ENCODE measurements around the gene ZNF335. TPM values are rescaled to one million over a fixed set of nuclear protein-coding genes. Genes with fewer than 3 reads are reported as not detected.
"Not testable (repeated sequence)": the region's sequence is repeated elsewhere in the genome, so short reads cannot be mapped to it uniquely, and the experiment has no call there.

The ZNF335 gene
- total RNA-seq, 2 experiments from 2014 or later = 28.0 to 29.0 TPM

GRCh38 chr20:45944965-45945677, 26.9 kb downstream of the ZNF335 start:
- Mint-ChIP-seq H3K4me3 (no peak overlapping the region), H3K4me1 (peaks cover 3% of the 10 kb centered on the region), H3K36me3 (peaks cover 6% of the 10 kb centered on the region), H3K27me3 (no peaks in the 10 kb centered on the region), H3K9me3 (no peaks in the 10 kb centered on the region), H3K27ac (peak overlapping the region; percentile 12)
- DNase-seq = no peak

- no peak overlapping the region for H3K4me3 Mint-ChIP-seq
- H3K27me3 Mint-ChIP-seq = no peaks in the 10 kb centered on the region
- H3K9me3 Mint-ChIP-seq = no peaks in the 10 kb centered on the region
- H3K27ac Mint-ChIP-seq = peak overlapping the region; percentile 46
- H3K4me1 Mint-ChIP-seq = peaks cover 3% of the 10 kb centered on the region
- DNase-seq = no peak
- peaks cover 5% of the 10 kb centered on the region for H3K36me3 Mint-ChIP-seq
These were observed 27.6 kb downstream of the ZNF335 start for GRCh38 chr20:45944151-45944964.

GRCh38 chr20:45943613-45944012, 28.4 kb downstream of the ZNF335 start:
- no peaks in the 10 kb centered on the region for H3K9me3 Mint-ChIP-seq
- peaks cover 5% of the 10 kb centered on the region for H3K4me1 Mint-ChIP-seq
- no peak overlapping the region for H3K4me3 Mint-ChIP-seq
- H3K27me3 Mint-ChIP-seq = no peaks in the 10 kb centered on the region
- no peak for DNase-seq
- H3K27ac Mint-ChIP-seq = peak overlapping the region; percentile 46
- peaks cover 3% of the 10 kb centered on the region for H3K36me3 Mint-ChIP-seq

- Mint-ChIP-seq H3K36me3 (peaks cover 11% of the 10 kb centered on the region), H3K4me1 (peaks cover 21% of the 10 kb centered on the region), H3K27ac (no peak overlapping the region), H3K9me3 (no peaks in the 10 kb centered on the region), H3K27me3 (no peaks in the 10 kb centered on the region), H3K4me3 (no peak overlapping the region)
- no peak for DNase-seq
These were observed 31.5 kb downstream of the ZNF335 start for GRCh38 chr20:45940469-45940868.

GRCh38 chr20:45940053-45940452, 31.9 kb downstream of the ZNF335 start:
- no peaks in the 10 kb centered on the region for H3K27me3 Mint-ChIP-seq
- H3K27ac Mint-ChIP-seq = peak overlapping the region; percentile 46
- peaks cover 13% of the 10 kb centered on the region for H3K36me3 Mint-ChIP-seq
- no peaks in the 10 kb centered on the region for H3K9me3 Mint-ChIP-seq
- no peak for DNase-seq
- H3K4me3 Mint-ChIP-seq = no peak overlapping the region
- peaks cover 21% of the 10 kb centered on the region for H3K4me1 Mint-ChIP-seq

- H3K9me3 Mint-ChIP-seq = no peaks in the 10 kb centered on the region
- H3K4me3 Mint-ChIP-seq = no peak overlapping the region
- DNase-seq = no peak
- H3K27me3 Mint-ChIP-seq = no peaks in the 10 kb centered on the region
- peaks cover 15% of the 10 kb centered on the region for H3K36me3 Mint-ChIP-seq
- H3K27ac Mint-ChIP-seq = peak overlapping the region; percentile 74
- peaks cover 18% of the 10 kb centered on the region for H3K4me1 Mint-ChIP-seq
These were observed 33.1 kb downstream of the ZNF335 start for GRCh38 chr20:45938727-45939438.

GRCh38 chr20:45937765-45938164, 34.2 kb downstream of the ZNF335 start:
- Mint-ChIP-seq H3K27ac (peak overlapping the region; percentile 74), H3K9me3 (no peaks in the 10 kb centered on the region), H3K36me3 (peaks cover 15% of the 10 kb centered on the region), H3K4me3 (no peak overlapping the region), H3K4me1 (peaks cover 23% of the 10 kb centered on the region), H3K27me3 (no peaks in the 10 kb centered on the region)
- no peak for DNase-seq

- peak overlapping the region; percentile 91 for H3K27ac Mint-ChIP-seq
- H3K27me3 Mint-ChIP-seq = no peaks in the 10 kb centered on the region
- no peaks in the 10 kb centered on the region for H3K9me3 Mint-ChIP-seq
- peak overlapping the region; percentile 89 for H3K4me3 Mint-ChIP-seq
- peaks cover 23% of the 10 kb centered on the region for H3K4me1 Mint-ChIP-seq
- no peak for DNase-seq
- peaks cover 15% of the 10 kb centered on the region for H3K36me3 Mint-ChIP-seq
These were observed 36.5 kb downstream of the ZNF335 start for GRCh38 chr20:45935416-45936046.

- Mint-ChIP-seq H3K4me1 (peaks cover 23% of the 10 kb centered on the region), H3K27me3 (no peaks in the 10 kb centered on the region), H3K4me3 (peak within 1 kb of the TSS; percentile 96), H3K36me3 (peaks cover 15% of the 10 kb centered on the region), H3K9me3 (no peaks in the 10 kb centered on the region), H3K27ac (peak within 1 kb of the TSS; percentile 99)
- DNase-seq = peak; percentile 97
These were observed 37.2 kb downstream of the ZNF335 start, which contains the start of gene PCIF1 for GRCh38 chr20:45934586-45935415. Gene PCIF1 (plus strand): TSS chr20:45934683. CDS start chr20:45939000, 4,317 bp downstream.

- Mint-ChIP-seq H3K27me3 (no peaks in the 10 kb centered on the region), H3K36me3 (peaks cover 12% of the 10 kb centered on the region), H3K4me3 (peak overlapping the region; percentile 96), H3K9me3 (no peaks in the 10 kb centered on the region), H3K4me1 (peaks cover 23% of the 10 kb centered on the region), H3K27ac (peak overlapping the region; percentile 99)
- no peak for DNase-seq
These were observed 37.9 kb downstream of the ZNF335 start for GRCh38 chr20:45934046-45934585.

- H3K4me1 Mint-ChIP-seq = peaks cover 21% of the 10 kb centered on the region
- no peaks in the 10 kb centered on the region for H3K27me3 Mint-ChIP-seq
- H3K36me3 Mint-ChIP-seq = peaks cover 10% of the 10 kb centered on the region
- DNase-seq = peak; percentile 65
- H3K9me3 Mint-ChIP-seq = no peaks in the 10 kb centered on the region
- H3K4me3 Mint-ChIP-seq = peak overlapping the region; percentile 96
- peak overlapping the region; percentile 99 for H3K27ac Mint-ChIP-seq
These were observed 38.5 kb downstream of the ZNF335 start for GRCh38 chr20:45933266-45934045.

GRCh38 chr20:45931680-45932079, 40.3 kb downstream of the ZNF335 start:
- H3K9me3 Mint-ChIP-seq, DNase-seq, H3K4me3 Mint-ChIP-seq, H3K27me3 Mint-ChIP-seq, H3K36me3 Mint-ChIP-seq, H3K27ac Mint-ChIP-seq, H3K4me1 Mint-ChIP-seq: not testable (repeated sequence)
